Panc1 (cell line): ENCODE results near the gene BPNT1. TPM values are rescaled to one million over a fixed set of nuclear protein-coding genes. Genes with fewer than 3 reads are reported as not detected.

Experiments used
- ATAC-seq: fragments of 200-7000 bp; cut with Tn5 transposase; 2 replicates; pipeline ENCODE4 v1.9.1; 2020; ENCODE audit warnings: mild to moderate bottlenecking, moderate library complexity
- BruUV-seq: library from RNA; stranded (reverse); fragments of 400-500 nt; replicated peaks from 2 replicates; lab custom pipeline; 2021; lab: Mats Ljungman, UMichigan
- CTCF ChIA-PET: fragments of 300-600 bp; sonication (Branson Sonifier 250); formaldehyde crosslinking; loops from one replicate; lab custom pipeline; 2022; ENCODE audit warnings: antibody characterized with exemption; lab: Charles Lee
- POLR2A ChIA-PET: fragments of 300-600 bp; sonication (Branson Sonifier 250); formaldehyde crosslinking; loops from one replicate; lab custom pipeline; 2022; ENCODE audit warnings: antibody characterized with exemption; lab: Charles Lee
- DNase-seq: peaks from one replicate; pipeline ENCODE4 v3.0.0-alpha.2; 2010; ENCODE audit warnings: low read depth, low spot score
- H3K27ac ChIP-seq: 2 replicates; pipeline ENCODE4 v1.5.1; 2011; ENCODE audit warnings: mild to moderate bottlenecking, low read length, inconsistent platforms
- H3K27me3 ChIP-seq: fragments of 200-500 bp; sonication (Bioruptor generic); 2 replicates; pipeline ENCODE4 v1.6.0; 2014; ENCODE audit warnings: low read length, inconsistent platforms; ENCODE audit not compliant: control insufficient read depth, insufficient read depth
- H3K36me3 ChIP-seq: fragments of 200-500 bp; sonication (Bioruptor generic); 2 replicates; pipeline ENCODE4 v1.5.1; 2014; ENCODE audit warnings: inconsistent platforms, mild to moderate bottlenecking, low read length, moderate library complexity; ENCODE audit not compliant: control insufficient read depth, insufficient read depth
- H3K4me1 ChIP-seq: 2 replicates; pipeline ENCODE4 v1.5.1; 2011; ENCODE audit warnings: inconsistent platforms, mild to moderate bottlenecking, low read length, moderate library complexity; ENCODE audit not compliant: control insufficient read depth, insufficient read depth
- H3K4me3 ChIP-seq, 2 experiments: 2 replicates each; pipeline ENCODE4 v1.5.1; 2011 to 2012; ENCODE audit warnings: low read depth in 2 of 2, low read length in 2 of 2, mild to moderate bottlenecking in 2 of 2, inconsistent platforms in 1 of 2, moderate library complexity in 1 of 2
- H3K9me3 ChIP-seq: fragments of 200-500 bp; sonication (Bioruptor generic); 2 replicates; pipeline ENCODE4 v1.5.1; 2014; ENCODE audit warnings: low read depth, mild to moderate bottlenecking, inconsistent platforms, low read length, moderate library complexity; ENCODE audit not compliant: control insufficient read depth, insufficient read depth
- POLR2AphosphoS5 ChIP-seq: IDR thresholded peaks from 2 replicates; pipeline ENCODE4 v1.6.1; 2012; ENCODE audit warnings: mild to moderate bottlenecking, low read depth, low read length, moderate library complexity
- SIN3A ChIP-seq: IDR thresholded peaks from 2 replicates; pipeline ENCODE4 v1.6.1; 2012; ENCODE audit warnings: low read depth, mild to moderate bottlenecking, low read length, moderate library complexity, borderline replicate concordance; ENCODE audit not compliant: insufficient read depth
- TCF7L2 ChIP-seq: IDR thresholded peaks from 2 replicates; pipeline ENCODE4 v1.6.1; 2011; ENCODE audit warnings: mild to moderate bottlenecking, low read depth, low read length, inconsistent platforms
- in situ Hi-C: cut with HindIII; loops from 2 replicates; pipeline ENCODE4 v1.10.0; 2016; ENCODE audit warnings: low sequenced_read_pairs, low pct_unique_long_range_greater_than_20kb
- intact Hi-C: fragments of 100-400 bp; cut with micrococcal nuclease; formaldehyde crosslinking; loops from one replicate; pipeline ENCODE4 v1.10.0; 2022; ENCODE audit not compliant: unreplicated experiment
- total RNA-seq: library from RNA; stranded (reverse); gene quantifications from one replicate; pipeline ENCODE4 v1.2.1, GENCODE V29; 2021; ENCODE audit not compliant: unreplicated experiment
- TF ChIP-seq, protein P1 (sequence below): fragments of 450-650 bp; IDR thresholded peaks from 2 replicates; pipeline ENCODE4 v1.5.1; 2017; ENCODE audit warnings: mild to moderate bottlenecking
- TF ChIP-seq, protein P2 (sequence below), 2 experiments: IDR thresholded peaks; 2 replicates each; pipeline ENCODE4 v1.6.1; 2011 to 2012; ENCODE audit warnings: low read depth in 2 of 2, control low read depth in 1 of 2, low read length in 1 of 2, mild to moderate bottlenecking in 1 of 2, moderate library complexity in 1 of 2; ENCODE audit not compliant: insufficient read depth in 1 of 2

Gene BPNT1
- total RNA-seq, 1 experiment from 2014 or later: 20.8 TPM

DNA sequence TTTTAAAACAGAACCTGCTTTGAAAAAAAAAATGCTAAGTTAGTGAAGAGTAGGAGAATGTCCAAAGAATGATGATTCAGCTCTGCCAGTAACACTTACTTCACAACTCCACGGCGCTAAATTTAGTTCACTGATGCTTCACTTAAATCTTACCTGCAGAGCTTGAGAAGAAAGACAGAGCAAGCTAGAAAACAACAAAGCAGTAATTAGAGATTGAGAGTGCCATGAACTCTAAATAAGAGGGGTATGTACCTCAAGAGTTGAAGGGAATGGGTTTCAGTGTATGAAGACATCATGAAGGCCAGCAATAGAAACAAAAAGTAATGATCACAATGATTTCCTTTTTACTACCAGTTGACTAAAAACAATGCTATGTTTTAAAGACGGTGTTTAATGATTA is 76.1 kb downstream of the BPNT1 start:
- TF ChIP-seq, protein P1, sequence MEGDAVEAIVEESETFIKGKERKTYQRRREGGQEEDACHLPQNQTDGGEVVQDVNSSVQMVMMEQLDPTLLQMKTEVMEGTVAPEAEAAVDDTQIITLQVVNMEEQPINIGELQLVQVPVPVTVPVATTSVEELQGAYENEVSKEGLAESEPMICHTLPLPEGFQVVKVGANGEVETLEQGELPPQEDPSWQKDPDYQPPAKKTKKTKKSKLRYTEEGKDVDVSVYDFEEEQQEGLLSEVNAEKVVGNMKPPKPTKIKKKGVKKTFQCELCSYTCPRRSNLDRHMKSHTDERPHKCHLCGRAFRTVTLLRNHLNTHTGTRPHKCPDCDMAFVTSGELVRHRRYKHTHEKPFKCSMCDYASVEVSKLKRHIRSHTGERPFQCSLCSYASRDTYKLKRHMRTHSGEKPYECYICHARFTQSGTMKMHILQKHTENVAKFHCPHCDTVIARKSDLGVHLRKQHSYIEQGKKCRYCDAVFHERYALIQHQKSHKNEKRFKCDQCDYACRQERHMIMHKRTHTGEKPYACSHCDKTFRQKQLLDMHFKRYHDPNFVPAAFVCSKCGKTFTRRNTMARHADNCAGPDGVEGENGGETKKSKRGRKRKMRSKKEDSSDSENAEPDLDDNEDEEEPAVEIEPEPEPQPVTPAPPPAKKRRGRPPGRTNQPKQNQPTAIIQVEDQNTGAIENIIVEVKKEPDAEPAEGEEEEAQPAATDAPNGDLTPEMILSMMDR: no peak
- no peak for TF ChIP-seq TCF7L2

DNA sequence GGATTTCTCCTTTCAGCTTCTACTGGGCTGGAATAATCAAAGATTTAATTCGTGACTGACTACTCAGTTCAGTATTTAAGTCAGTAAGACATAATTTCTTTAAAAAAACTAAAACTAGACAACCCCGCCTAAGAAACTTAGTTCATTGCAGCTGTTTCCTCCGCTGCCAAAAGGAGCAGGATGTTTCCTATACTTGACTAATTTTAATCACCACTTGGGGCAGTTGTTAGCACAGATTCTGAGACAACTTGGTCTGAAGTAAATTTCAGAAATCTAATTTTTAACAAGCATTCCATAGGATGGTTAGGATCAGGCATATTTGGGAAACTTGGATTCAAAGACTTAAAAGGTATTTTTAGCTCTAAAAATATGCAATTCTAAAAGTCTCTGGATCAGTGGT is 77.3 kb downstream of the BPNT1 start:
- ATAC-seq (no peak), DNase-seq (no peak)
- BruUV-seq: no TSS peak
- intact Hi-C loops (no loop called here), in situ Hi-C loops (no loop called here)
- Histone ChIP-seq H3K9me3 (no peaks in the 10 kb centered on the region), H3K27me3 (no peaks in the 10 kb centered on the region), H3K4me3 (no peak overlapping the region), H3K36me3 (peaks cover 49% of the 10 kb centered on the region), H3K4me1 (no peaks in the 10 kb centered on the region), H3K27ac (no peak overlapping the region)
- no peak for TF ChIP-seq TCF7L2
- TF ChIP-seq, protein P2, sequence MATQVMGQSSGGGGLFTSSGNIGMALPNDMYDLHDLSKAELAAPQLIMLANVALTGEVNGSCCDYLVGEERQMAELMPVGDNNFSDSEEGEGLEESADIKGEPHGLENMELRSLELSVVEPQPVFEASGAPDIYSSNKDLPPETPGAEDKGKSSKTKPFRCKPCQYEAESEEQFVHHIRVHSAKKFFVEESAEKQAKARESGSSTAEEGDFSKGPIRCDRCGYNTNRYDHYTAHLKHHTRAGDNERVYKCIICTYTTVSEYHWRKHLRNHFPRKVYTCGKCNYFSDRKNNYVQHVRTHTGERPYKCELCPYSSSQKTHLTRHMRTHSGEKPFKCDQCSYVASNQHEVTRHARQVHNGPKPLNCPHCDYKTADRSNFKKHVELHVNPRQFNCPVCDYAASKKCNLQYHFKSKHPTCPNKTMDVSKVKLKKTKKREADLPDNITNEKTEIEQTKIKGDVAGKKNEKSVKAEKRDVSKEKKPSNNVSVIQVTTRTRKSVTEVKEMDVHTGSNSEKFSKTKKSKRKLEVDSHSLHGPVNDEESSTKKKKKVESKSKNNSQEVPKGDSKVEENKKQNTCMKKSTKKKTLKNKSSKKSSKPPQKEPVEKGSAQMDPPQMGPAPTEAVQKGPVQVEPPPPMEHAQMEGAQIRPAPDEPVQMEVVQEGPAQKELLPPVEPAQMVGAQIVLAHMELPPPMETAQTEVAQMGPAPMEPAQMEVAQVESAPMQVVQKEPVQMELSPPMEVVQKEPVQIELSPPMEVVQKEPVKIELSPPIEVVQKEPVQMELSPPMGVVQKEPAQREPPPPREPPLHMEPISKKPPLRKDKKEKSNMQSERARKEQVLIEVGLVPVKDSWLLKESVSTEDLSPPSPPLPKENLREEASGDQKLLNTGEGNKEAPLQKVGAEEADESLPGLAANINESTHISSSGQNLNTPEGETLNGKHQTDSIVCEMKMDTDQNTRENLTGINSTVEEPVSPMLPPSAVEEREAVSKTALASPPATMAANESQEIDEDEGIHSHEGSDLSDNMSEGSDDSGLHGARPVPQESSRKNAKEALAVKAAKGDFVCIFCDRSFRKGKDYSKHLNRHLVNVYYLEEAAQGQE (IDR thresholded peaks at IDR 0.05; ENCODE audit: insufficient read depth in 1 of 2, low read depth in 2 of 2, low read length in 1 of 2): no peak
- TF ChIP-seq SIN3A: no peak
- TF ChIP-seq, protein P1: no peak; the same call in 1 of the 2 replicates
- TF ChIP-seq POLR2AphosphoS5: no peak
- POLR2A ChIA-PET: no interaction called here
- CTCF ChIA-PET: no interaction called here

More for the DNA sequence above, 76.1 kb downstream of the BPNT1 start:
- BruUV-seq: no TSS peak
- ATAC-seq (no peak), DNase-seq (no peak)
- CTCF ChIA-PET: no interaction called here
- Histone ChIP-seq H3K4me3 (no peak overlapping the region), H3K36me3 (peaks cover 59% of the 10 kb centered on the region), H3K9me3 (no peaks in the 10 kb centered on the region), H3K27me3 (no peaks in the 10 kb centered on the region), H3K4me1 (no peaks in the 10 kb centered on the region), H3K27ac (no peak overlapping the region)
- in situ Hi-C loops (no loop called here), intact Hi-C loops (no loop called here)
- POLR2A ChIA-PET: no interaction called here
